ENCODE measurements around the gene ENO1. TPM values are rescaled to one million over a fixed set of nuclear protein-coding genes. Genes with fewer than 3 reads are reported as not detected.
"Not testable (repeated sequence)": the region's sequence is repeated elsewhere in the genome, so short reads cannot be mapped to it uniquely, and the experiment has no call there.

The ENO1 gene
- total RNA-seq, 2 donors from 2014 or later: 1,263 to 1,351 TPM

- no peak overlapping the region for H3K4me3 Mint-ChIP-seq
- no peaks in the 10 kb centered on the region for H3K36me3 Mint-ChIP-seq (ENCODE audit: low read depth)
- H3K4me1 Mint-ChIP-seq: no peaks in the 10 kb centered on the region
- Histone ChIP-seq H3K27me3 (ENCODE audit: control insufficient read depth, insufficient read depth, low read length, poor library complexity, severe bottlenecking) (no peaks in the 10 kb centered on the region), H3K9ac (ENCODE audit: extremely low read depth, low read length, poor library complexity, severe bottlenecking) (no peak overlapping the region), H3K9me3 (ENCODE audit: control insufficient read depth, low read length) (peaks cover 6% of the 10 kb centered on the region), H3K36me3 (ENCODE audit: control insufficient read depth, insufficient read depth, low read length) (no peaks in the 10 kb centered on the region), H3K4me1 (ENCODE audit: control insufficient read depth, insufficient read depth, low read length) (no peaks in the 10 kb centered on the region), H3K27ac (ENCODE audit: low read depth, low read length) (no peak overlapping the region), H3K4me3 (ENCODE audit: low read length) (no peak overlapping the region)
- H3K27me3 Mint-ChIP-seq (ENCODE audit: insufficient read depth): no peaks in the 10 kb centered on the region
- DNase-seq: no peak
- no peaks in the 10 kb centered on the region for H3K9me3 Mint-ChIP-seq
- WGBS, 2 experiments (ENCODE audit: insufficient coverage in 1 of 2, insufficient read length in 1 of 2): 83% methylated on average over 2 of the region's 2 CpGs; no CpG with 5 or more reads in 1 of the 2 experiments
- H3K27ac Mint-ChIP-seq: no peak overlapping the region
- TF ChIP-seq CTCF (conservative IDR thresholded peaks at IDR 0.05): no peak
Observed at GRCh38 chr1:8925406-8925805, 46.9 kb upstream of the ENO1 start.

- no peaks in the 10 kb centered on the region for H3K36me3 ChIP-seq (ENCODE audit: control insufficient read depth, insufficient read depth, low read length)
- H3K27ac ChIP-seq (ENCODE audit: low read depth, low read length): no peak overlapping the region
- no peak overlapping the region for H3K9ac ChIP-seq (ENCODE audit: extremely low read depth, low read length, poor library complexity, severe bottlenecking)
- H3K4me3 ChIP-seq (ENCODE audit: low read length): no peak overlapping the region
- Mint-ChIP-seq H3K36me3 (ENCODE audit: low read depth) (no peaks in the 10 kb centered on the region), H3K27me3 (ENCODE audit: insufficient read depth) (no peaks in the 10 kb centered on the region), H3K4me3 (no peak overlapping the region), H3K9me3 (no peaks in the 10 kb centered on the region), H3K4me1 (no peaks in the 10 kb centered on the region), H3K27ac (no peak overlapping the region)
- DNase-seq: no peak
- peaks cover 6% of the 10 kb centered on the region for H3K9me3 ChIP-seq (ENCODE audit: control insufficient read depth, low read length)
- WGBS, 2 experiments (ENCODE audit: insufficient coverage in 1 of 2, insufficient read length in 1 of 2): 94 to 96% methylated on average over 6 to 9 of the region's 9 CpGs
- no peaks in the 10 kb centered on the region for H3K27me3 ChIP-seq (ENCODE audit: control insufficient read depth, insufficient read depth, low read length, poor library complexity, severe bottlenecking)
- no peaks in the 10 kb centered on the region for H3K4me1 ChIP-seq (ENCODE audit: control insufficient read depth, insufficient read depth, low read length)
- TF ChIP-seq CTCF (conservative IDR thresholded peaks at IDR 0.05): no peak
Observed at GRCh38 chr1:8922962-8923361, 44.5 kb upstream of the ENO1 start.

GRCh38 chr1:8917536-8917935 is 39.0 kb upstream of the ENO1 start:
- H3K4me1 Mint-ChIP-seq: peaks cover 20% of the 10 kb centered on the region
- H3K27ac ChIP-seq (ENCODE audit: low read depth, low read length); H3K36me3 Mint-ChIP-seq (ENCODE audit: low read depth); H3K4me3 Mint-ChIP-seq; H3K27me3 ChIP-seq (ENCODE audit: control insufficient read depth, insufficient read depth, low read length, poor library complexity, severe bottlenecking); H3K9me3 ChIP-seq (ENCODE audit: control insufficient read depth, low read length); DNase-seq; H3K9ac ChIP-seq (ENCODE audit: extremely low read depth, low read length, poor library complexity, severe bottlenecking); H3K4me3 ChIP-seq (ENCODE audit: low read length); H3K9me3 Mint-ChIP-seq; H3K36me3 ChIP-seq (ENCODE audit: control insufficient read depth, insufficient read depth, low read length); H3K27ac Mint-ChIP-seq; H3K27me3 Mint-ChIP-seq (ENCODE audit: insufficient read depth): not testable (repeated sequence)
- 88 to 95% methylated on average over 8 to 10 of the region's 10 CpGs for WGBS, 2 experiments (ENCODE audit: insufficient coverage in 1 of 2, insufficient read length in 1 of 2)
- peaks cover 19% of the 10 kb centered on the region for H3K4me1 ChIP-seq (ENCODE audit: control insufficient read depth, insufficient read depth, low read length)

- no peak for DNase-seq
- no peak overlapping the region for H3K4me3 Mint-ChIP-seq
- Histone ChIP-seq H3K4me1 (ENCODE audit: control insufficient read depth, insufficient read depth, low read length) (peaks cover 27% of the 10 kb centered on the region), H3K36me3 (ENCODE audit: control insufficient read depth, insufficient read depth, low read length) (no peaks in the 10 kb centered on the region), H3K9me3 (ENCODE audit: control insufficient read depth, low read length) (peaks cover 14% of the 10 kb centered on the region), H3K27ac (ENCODE audit: low read depth, low read length) (peak overlapping the region; percentile 77), H3K27me3 (ENCODE audit: control insufficient read depth, insufficient read depth, low read length, poor library complexity, severe bottlenecking) (no peaks in the 10 kb centered on the region), H3K9ac (ENCODE audit: extremely low read depth, low read length, poor library complexity, severe bottlenecking) (peak overlapping the region; percentile 63), H3K4me3 (ENCODE audit: low read length) (no peak overlapping the region)
- 19 to 20% methylated on average over 1 of the region's 3 CpGs for WGBS, 2 experiments (ENCODE audit: insufficient coverage in 1 of 2, insufficient read length in 1 of 2)
- peak overlapping the region; percentile 90 for H3K27ac Mint-ChIP-seq
- H3K36me3 Mint-ChIP-seq (ENCODE audit: low read depth): peaks cover 4% of the 10 kb centered on the region
- peaks cover 24% of the 10 kb centered on the region for H3K4me1 Mint-ChIP-seq
- peaks cover 21% of the 10 kb centered on the region for H3K9me3 Mint-ChIP-seq
- no peaks in the 10 kb centered on the region for H3K27me3 Mint-ChIP-seq (ENCODE audit: insufficient read depth)
- no peak for TF ChIP-seq CTCF (conservative IDR thresholded peaks at IDR 0.05)
Observed at GRCh38 chr1:8915446-8915845, 37.0 kb upstream of the ENO1 start.
